GM18520 (cell line): ENCODE measurements around the gene CFAP157.

Experiments
- ATAC-seq: cut with Tn5 transposase; IDR thresholded peaks from one replicate; pipeline ENCODE4 v1.9.1; 2021; ENCODE audit not compliant: unreplicated experiment

Gene CFAP157

DNA sequence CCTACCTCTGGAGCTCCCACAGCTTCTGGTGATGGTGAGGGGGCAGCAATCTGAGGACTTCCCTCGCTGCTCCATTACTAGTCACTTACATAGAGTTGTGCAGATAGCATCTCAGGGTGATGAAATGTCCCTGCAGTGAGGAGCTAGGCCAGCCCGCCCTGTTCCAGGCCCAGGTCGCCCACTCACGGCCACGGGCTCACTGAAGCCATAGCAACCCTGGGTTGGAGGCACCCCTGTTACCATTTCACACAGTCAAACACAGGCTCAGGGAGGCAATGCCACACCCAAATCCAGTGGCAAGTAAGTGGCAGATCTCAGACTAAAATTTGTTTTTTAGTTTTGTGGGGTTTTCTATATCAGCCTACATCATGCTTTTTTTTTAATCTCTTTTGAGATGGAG is 52.1 kb downstream of the CFAP157 start:
- no peak for ATAC-seq

DNA sequence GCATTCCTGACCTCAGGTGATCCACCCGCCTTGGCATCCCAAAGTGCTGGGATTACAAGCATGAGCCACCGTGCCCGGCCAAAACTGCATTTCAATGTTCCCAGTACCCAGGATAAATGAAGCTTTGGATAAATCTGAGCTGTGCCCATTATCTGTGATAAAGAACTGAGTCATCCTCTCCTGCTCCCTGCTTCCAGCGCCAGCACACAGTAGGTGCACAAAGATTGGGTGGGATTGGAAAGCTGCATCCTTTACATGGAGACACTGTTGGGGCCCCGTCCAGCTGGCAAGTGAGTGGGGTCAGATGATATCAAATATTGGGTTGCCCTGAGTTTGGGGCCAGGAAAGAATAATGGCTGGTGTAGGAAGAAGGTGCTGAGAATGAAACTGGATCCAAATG is 54.3 kb downstream of the CFAP157 start:
- no peak for ATAC-seq

DNA sequence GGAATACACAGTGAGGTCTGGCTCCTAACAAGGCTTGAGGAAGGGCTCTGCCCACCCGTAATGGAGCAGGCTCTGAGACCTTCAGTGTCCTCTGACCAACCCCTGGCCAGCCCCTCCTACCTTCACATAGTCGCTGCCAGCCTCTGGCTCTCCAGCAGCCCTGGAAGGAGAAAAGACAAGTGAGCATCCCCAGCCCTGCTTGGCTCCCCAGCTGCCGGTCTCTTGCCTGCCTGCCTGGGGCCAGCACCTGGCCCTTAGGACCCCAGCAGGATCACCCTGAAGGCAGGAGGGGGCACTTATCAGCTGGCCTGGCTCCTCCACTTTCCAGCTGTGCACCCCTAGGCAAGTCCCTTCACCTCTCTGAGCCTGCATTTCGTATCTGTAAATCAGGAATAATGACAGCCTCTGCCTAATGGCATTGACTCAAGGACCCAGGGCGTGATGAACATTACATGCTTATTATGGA is 54.7 kb downstream of the CFAP157 start:
- ATAC-seq = no peak

DNA sequence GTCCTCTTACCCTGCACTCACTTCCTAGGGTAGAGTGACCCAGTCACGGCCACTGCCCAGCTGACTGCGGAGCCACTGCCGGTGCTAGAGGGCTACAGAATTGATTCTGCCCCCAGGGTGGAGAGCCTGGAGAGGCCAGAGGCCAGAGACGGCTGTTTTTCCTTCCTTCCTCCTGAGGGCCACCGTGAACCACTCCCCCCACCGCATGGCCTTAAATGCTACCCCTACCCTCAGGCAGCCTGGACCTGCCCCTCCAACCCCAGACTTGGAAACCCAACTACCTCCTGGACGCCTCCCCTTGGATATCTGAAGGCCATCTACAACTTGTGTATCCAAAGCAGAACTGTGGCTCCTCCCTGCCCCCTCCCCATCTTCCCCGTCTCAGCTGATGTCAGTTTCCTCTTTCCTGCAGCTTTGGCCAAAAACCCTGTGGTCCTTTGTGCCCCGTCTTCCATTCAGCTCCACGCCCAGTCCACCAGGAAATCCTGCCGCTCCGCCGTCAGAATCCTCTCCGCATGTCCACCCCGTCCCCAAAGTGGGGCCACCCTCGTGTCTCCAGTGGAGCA is 55.4 kb downstream of the CFAP157 start:
- ATAC-seq = no peak

DNA sequence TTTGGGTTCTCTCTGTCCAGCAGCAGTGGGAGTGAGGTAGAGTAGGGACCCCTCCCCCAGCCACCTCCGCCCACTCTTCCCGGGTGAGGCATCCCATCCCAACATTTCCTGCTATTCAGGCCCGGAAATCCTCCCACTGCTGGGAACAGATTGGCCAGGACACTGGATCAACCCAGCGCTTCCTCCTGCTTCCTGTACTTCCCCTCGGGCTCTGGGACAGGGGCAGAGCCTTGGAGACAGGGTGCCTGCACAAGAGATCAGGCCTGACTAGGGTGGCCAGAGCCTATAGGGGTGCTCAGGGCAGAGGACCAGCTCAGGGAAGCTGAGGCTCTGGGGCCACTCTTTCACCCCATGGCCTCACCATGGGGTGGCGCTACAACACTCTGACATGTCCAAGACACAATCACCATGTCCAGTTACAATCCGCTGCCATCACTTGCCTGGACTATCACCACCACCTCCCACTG is 57.2 kb downstream of the CFAP157 start:
- no peak for ATAC-seq

DNA sequence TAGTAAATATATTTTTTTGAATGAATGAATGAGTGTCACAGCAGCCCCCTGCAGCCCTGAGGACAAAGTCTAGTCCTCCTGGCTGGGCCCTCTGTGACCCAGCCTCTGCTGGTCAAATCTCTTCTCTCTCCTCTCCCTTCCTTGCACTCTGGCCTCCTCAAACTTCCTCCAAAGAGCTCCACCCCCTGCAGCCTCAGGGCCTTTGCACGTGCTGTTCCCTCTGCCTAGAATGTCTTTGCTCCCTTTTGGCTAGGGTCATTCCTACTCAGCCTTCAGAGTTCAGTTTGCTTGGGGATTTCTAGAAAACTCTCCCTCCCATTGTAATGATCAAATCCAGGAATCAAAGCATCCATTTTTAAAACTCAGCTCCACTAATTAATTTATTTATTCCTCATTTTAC is 58.6 kb downstream of the CFAP157 start:
- no peak for ATAC-seq
